ENCODE measurements around the gene C4orf50.

GRCh38 chr4:5967783-5968182 is 50.4 kb downstream of the C4orf50 start:
- TF ChIP-seq CTCF (IDR thresholded peaks at IDR 0.05; ENCODE audit: low read depth, low read length, missing input control) (no peak), FOXA1 (IDR thresholded peaks at IDR 0.05) (no peak), SP1 (IDR thresholded peaks at IDR 0.05) (no peak), GABPA (IDR thresholded peaks at IDR 0.05 in 1 of 2, conservative IDR thresholded peaks at IDR 0.05 in 1 of 2) (no peak), RAD21 (IDR thresholded peaks at IDR 0.05) (no peak), REST (IDR thresholded peaks at IDR 0.05) (no peak)
